Neural progenitor cell (in vitro differentiated cells): ENCODE results near the gene DNM2. TPM values are rescaled to one million over a fixed set of nuclear protein-coding genes. Genes with fewer than 3 reads are reported as not detected.

ENCODE experiments used
- DNase-seq: peaks from one replicate; pipeline ENCODE4 v3.0.0-alpha.2; 2016; ENCODE audit warnings: low spot score
- H2AFZ ChIP-seq: fragments of 200-600 bp; sonication (generic); replicated peaks from 2 replicates; pipeline ENCODE4 v1.6.1; 2016; ENCODE audit warnings: antibody characterized with exemption
- H3F3A ChIP-seq: fragments of 200-600 bp; sonication (generic); 2 replicates; pipeline ENCODE4 v1.6.1; 2016; ENCODE audit warnings: antibody characterized with exemption, low read depth
- H3K27ac ChIP-seq: fragments of 200-600 bp; sonication (generic); 2 replicates; pipeline ENCODE4 v1.5.1; 2016; ENCODE audit warnings: mild to moderate bottlenecking
- H3K27me3 ChIP-seq: fragments of 200-600 bp; sonication (generic); 2 replicates; pipeline ENCODE4 v1.6.1; 2016; ENCODE audit warnings: mild to moderate bottlenecking, moderate library complexity
- H3K36me3 ChIP-seq: fragments of 200-600 bp; sonication (generic); 2 replicates; pipeline ENCODE4 v1.5.1; 2016
- H3K4me1 ChIP-seq: fragments of 200-600 bp; sonication (generic); 2 replicates; pipeline ENCODE4 v1.6.1; 2016; ENCODE audit warnings: mixed run types
- H3K4me2 ChIP-seq: fragments of 200-600 bp; sonication (generic); 2 replicates; pipeline ENCODE4 v1.6.1; 2016
- H3K4me3 ChIP-seq: fragments of 200-600 bp; sonication (generic); 2 replicates; pipeline ENCODE4 v1.5.1; 2016
- H3K79me2 ChIP-seq: fragments of 200-600 bp; sonication (generic); 2 replicates; pipeline ENCODE4 v1.6.1; 2016; ENCODE audit warnings: low read depth
- H3K9ac ChIP-seq: fragments of 200-600 bp; sonication (generic); 2 replicates; pipeline ENCODE4 v1.6.1; 2016
- H3K9me3 ChIP-seq: fragments of 200-600 bp; sonication (generic); 2 replicates; pipeline ENCODE4 v1.5.1; 2016; ENCODE audit warnings: low read depth
- H4K20me1 ChIP-seq: fragments of 200-600 bp; sonication (generic); 2 replicates; pipeline ENCODE4 v1.6.1; 2016; ENCODE audit warnings: low read depth
- H3K27ac Mint-ChIP-seq: 3 replicates; pipeline ENCODE4 v1.8.0; 2021; ENCODE audit warnings: mixed read lengths
- H3K27me3 Mint-ChIP-seq: 2 replicates; pipeline ENCODE4 v1.8.0; 2022; ENCODE audit warnings: low read depth, mild to moderate bottlenecking, inconsistent platforms, moderate library complexity, mixed read lengths; ENCODE audit not compliant: insufficient read depth
- H3K36me3 Mint-ChIP-seq: 3 replicates; pipeline ENCODE4 v1.8.0; 2021; ENCODE audit warnings: mixed read lengths
- H3K4me1 Mint-ChIP-seq: 3 replicates; pipeline ENCODE4 v1.8.0; 2021; ENCODE audit warnings: mixed read lengths
- H3K4me3 Mint-ChIP-seq: 3 replicates; pipeline ENCODE4 v1.8.0; 2021; ENCODE audit warnings: mild to moderate bottlenecking, moderate library complexity, mixed read lengths
- H3K9me3 Mint-ChIP-seq: 3 replicates; pipeline ENCODE4 v1.8.0; 2020; ENCODE audit warnings: mixed read lengths
- CTCF ChIP-seq: fragments of 200-600 bp; sonication (generic); IDR thresholded peaks from 2 replicates; pipeline ENCODE4 v1.5.1; 2017; ENCODE audit warnings: antibody characterized with exemption, mild to moderate bottlenecking
- EZH2 ChIP-seq: fragments of 200-600 bp; sonication (generic); IDR thresholded peaks from 2 replicates; pipeline ENCODE4 v1.6.1; 2017; ENCODE audit warnings: antibody characterized with exemption, mild to moderate bottlenecking, moderate library complexity
- EZH2phosphoT487 ChIP-seq: fragments of 200-600 bp; sonication (generic); IDR thresholded peaks from 2 replicates; pipeline ENCODE4 v1.6.1; 2017; ENCODE audit warnings: antibody characterized with exemption
- total RNA-seq: library from RNA; depleted of rRNA; stranded (reverse); fragments of >200 nt; gene quantifications from 2 replicates; pipeline ENCODE4 v1.2.3, GENCODE V29; 2015; ENCODE audit warnings: low replicate concordance

DNM2 gene
- total RNA-seq, 1 donor from 2014 or later = 49.9 TPM

GRCh38 chr19:10802479-10802878 lies 84.6 kb downstream of the DNM2 start:
- H3F3A ChIP-seq = no peaks in the 10 kb centered on the region
- Mint-ChIP-seq H3K36me3 (peaks cover 21% of the 10 kb centered on the region), H3K4me3 (no peak overlapping the region), H3K4me1 (no peaks in the 10 kb centered on the region), H3K9me3 (no peaks in the 10 kb centered on the region), H3K27me3 (peaks cover 3% of the 10 kb centered on the region), H3K27ac (no peak overlapping the region)
- no peak overlapping the region for H3K4me3 ChIP-seq
- TF ChIP-seq EZH2phosphoT487 (no peak), CTCF (no peak), EZH2 (no peak)
- H3K27me3 ChIP-seq = no peaks in the 10 kb centered on the region
- H3K79me2 ChIP-seq = no peaks in the 10 kb centered on the region
- DNase-seq = no peak
- H2AFZ ChIP-seq = no peak overlapping the region
- H3K9me3 ChIP-seq = no peaks in the 10 kb centered on the region
- H3K4me1 ChIP-seq = no peaks in the 10 kb centered on the region
- H3K4me2 ChIP-seq = no peak overlapping the region
- no peaks in the 10 kb centered on the region for H3K36me3 ChIP-seq
- H3K27ac ChIP-seq = no peak overlapping the region
- no peak overlapping the region for H3K9ac ChIP-seq
- H4K20me1 ChIP-seq = no peaks in the 10 kb centered on the region

GRCh38 chr19:10803252-10803651 lies 85.4 kb downstream of the DNM2 start:
- H3K27ac Mint-ChIP-seq = peak overlapping the region; percentile 53
- no peak for DNase-seq

GRCh38 chr19:10805065-10805757 lies 87.3 kb downstream of the DNM2 start:
- H3K9ac ChIP-seq = no peak overlapping the region
- H3K4me2 ChIP-seq = no peak overlapping the region
- H3K4me3 ChIP-seq = no peak overlapping the region
- DNase-seq = no peak
- H4K20me1 ChIP-seq = no peaks in the 10 kb centered on the region
- Mint-ChIP-seq H3K9me3 (no peaks in the 10 kb centered on the region), H3K27me3 (peaks cover 3% of the 10 kb centered on the region), H3K36me3 (peaks cover 29% of the 10 kb centered on the region), H3K27ac (no peak overlapping the region), H3K4me3 (no peak overlapping the region), H3K4me1 (peaks cover 3% of the 10 kb centered on the region)
- H3K27me3 ChIP-seq = no peaks in the 10 kb centered on the region
- no peaks in the 10 kb centered on the region for H3F3A ChIP-seq
- TF ChIP-seq CTCF = no peak
- no peak for TF ChIP-seq EZH2
- no peak for TF ChIP-seq EZH2phosphoT487
- no peaks in the 10 kb centered on the region for H3K79me2 ChIP-seq
- no peak overlapping the region for H3K27ac ChIP-seq
- no peaks in the 10 kb centered on the region for H3K9me3 ChIP-seq
- no peaks in the 10 kb centered on the region for H3K36me3 ChIP-seq
- no peak overlapping the region for H2AFZ ChIP-seq
- H3K4me1 ChIP-seq = no peaks in the 10 kb centered on the region

More at GRCh38 chr19:10803252-10803651, 85.4 kb downstream of the DNM2 start:
- Mint-ChIP-seq H3K4me1 (no peaks in the 10 kb centered on the region), H3K27me3 (peaks cover 3% of the 10 kb centered on the region), H3K9me3 (no peaks in the 10 kb centered on the region), H3K36me3 (peaks cover 21% of the 10 kb centered on the region), H3K4me3 (no peak overlapping the region)
- no peak overlapping the region for H2AFZ ChIP-seq
- no peak overlapping the region for H3K9ac ChIP-seq
- H3K4me2 ChIP-seq = no peak overlapping the region
- no peaks in the 10 kb centered on the region for H3K36me3 ChIP-seq
- H3K79me2 ChIP-seq = no peaks in the 10 kb centered on the region
- H3K27me3 ChIP-seq = no peaks in the 10 kb centered on the region
- no peak overlapping the region for H3K4me3 ChIP-seq
- H3F3A ChIP-seq = no peaks in the 10 kb centered on the region
- no peak for TF ChIP-seq EZH2
- no peak for TF ChIP-seq EZH2phosphoT487
- TF ChIP-seq CTCF = no peak
- H3K9me3 ChIP-seq = no peaks in the 10 kb centered on the region
- no peak overlapping the region for H3K27ac ChIP-seq
- H4K20me1 ChIP-seq = no peaks in the 10 kb centered on the region
- no peaks in the 10 kb centered on the region for H3K4me1 ChIP-seq
